SH-SY5Y (cell line): ENCODE measurements around the gene MORN1.

Experiments used
- GATA2 ChIP-seq: IDR thresholded peaks from 2 replicates; pipeline ENCODE4 v1.6.1; 2011; ENCODE audit warnings: mild to moderate bottlenecking, low read depth, low read length
- GATA3 ChIP-seq: IDR thresholded peaks from 2 replicates; pipeline ENCODE4 v1.6.1; 2011; ENCODE audit warnings: low read depth, mild to moderate bottlenecking, low read length, moderate library complexity

- no peak for TF ChIP-seq GATA2
- TF ChIP-seq GATA3, result no peak
Observed at GRCh38 chr1:2276803-2277580, 114.4 kb downstream of the MORN1 start.
